HAP-1 (cell line): Measurements from ENCODE around the gene SLC7A11.
A peak's percentile ranks its signal among the peaks of the same experiment; 100 is the strongest.
"Not testable (repeated sequence)": the region's sequence is repeated elsewhere in the genome, so short reads cannot be mapped to it uniquely, and the experiment has no call there.

Source experiments
- DNase-seq, 2 experiments: peaks; one replicate each; pipeline ENCODE4 v3.0.0-alpha.2; 2016 to 2020; ENCODE audit warnings: low spot score in 2 of 2
- H3K27me3 ChIP-seq: fragments of 250-450 bp; sonication (Bioruptor Pico); 2 replicates; pipeline ENCODE4 v1.5.1; 2020; ENCODE audit warnings: low read depth, mild to moderate bottlenecking, moderate library complexity
- H3K36me3 ChIP-seq: fragments of 250-450 bp; sonication (Bioruptor Pico); replicated peaks from 2 replicates; pipeline ENCODE4 v1.5.1; 2020; ENCODE audit warnings: mild to moderate bottlenecking
- H3K4me1 ChIP-seq: fragments of 250-450 bp; sonication (Bioruptor Pico); 2 replicates; pipeline ENCODE4 v1.5.1; 2020; ENCODE audit warnings: mild to moderate bottlenecking
- H3K4me3 ChIP-seq: fragments of 250-450 bp; sonication (Bioruptor Pico); 2 replicates; pipeline ENCODE4 v1.5.1; 2020; ENCODE audit warnings: mild to moderate bottlenecking, moderate library complexity
- H3K9me3 ChIP-seq: fragments of 250-450 bp; sonication (Bioruptor Pico); 2 replicates; pipeline ENCODE4 v1.5.1; 2020; ENCODE audit warnings: mild to moderate bottlenecking, moderate library complexity
- in situ Hi-C: fragments of 300-500 bp; cut with MboI; formaldehyde crosslinking; loops from 3 replicates; pipeline ENCODE4 v1.14.3; 2020; ENCODE audit warnings: low sequenced_read_pairs, inconsistent platforms, mixed read lengths

The SLC7A11 gene

DNA sequence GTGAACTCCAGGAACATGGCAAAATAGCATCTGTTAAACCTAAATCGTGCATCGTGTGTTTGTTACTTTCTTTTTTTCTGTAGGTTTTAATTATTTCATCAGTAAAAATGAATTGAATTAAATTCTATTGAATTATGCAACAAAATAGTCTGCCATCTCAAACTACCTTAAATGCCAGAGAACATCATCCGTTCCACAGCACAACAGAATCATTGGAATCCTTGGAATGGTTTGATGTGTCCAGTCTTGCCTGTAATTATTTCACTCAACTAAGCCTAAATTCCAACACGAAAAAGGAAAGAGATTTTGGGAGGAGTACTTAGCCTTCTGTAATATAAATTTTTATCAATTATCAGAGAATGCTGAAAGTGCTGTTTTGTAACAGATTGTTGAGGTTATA, 17.1 kb upstream of the SLC7A11 start:
- H3K4me3 ChIP-seq, result no peak overlapping the region
- no peak for DNase-seq
- no peaks in the 10 kb centered on the region for H3K27me3 ChIP-seq
- no peaks in the 10 kb centered on the region for H3K4me1 ChIP-seq
- no peaks in the 10 kb centered on the region for H3K36me3 ChIP-seq
- in situ Hi-C loops, result no loop called here
- no peaks in the 10 kb centered on the region for H3K9me3 ChIP-seq

DNA sequence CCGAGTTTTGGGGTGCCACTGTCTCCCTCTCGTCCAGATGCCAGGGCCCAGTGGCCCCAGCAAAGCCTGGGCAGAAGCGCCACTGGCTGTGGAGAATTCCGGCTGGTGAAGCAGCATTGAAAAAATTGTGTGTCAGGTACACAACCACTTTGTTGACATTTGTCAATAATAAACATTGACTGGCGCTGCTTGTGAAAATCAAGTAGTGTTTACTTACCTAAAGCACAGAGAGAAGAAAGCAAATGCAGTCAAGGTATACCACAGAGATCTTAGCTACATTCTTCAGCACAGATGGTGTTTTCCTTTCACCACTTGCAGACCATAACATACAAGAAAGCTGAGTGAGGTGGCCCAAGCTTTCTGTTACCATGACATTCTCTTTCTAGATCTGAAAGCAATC, 14.5 kb upstream of the SLC7A11 start:
- H3K9me3 ChIP-seq, result no peaks in the 10 kb centered on the region
- no peaks in the 10 kb centered on the region for H3K36me3 ChIP-seq
- H3K27me3 ChIP-seq, result no peaks in the 10 kb centered on the region
- no peak overlapping the region for H3K4me3 ChIP-seq
- H3K4me1 ChIP-seq, result no peaks in the 10 kb centered on the region
- in situ Hi-C loops, result no loop called here
- no peak for DNase-seq

DNA sequence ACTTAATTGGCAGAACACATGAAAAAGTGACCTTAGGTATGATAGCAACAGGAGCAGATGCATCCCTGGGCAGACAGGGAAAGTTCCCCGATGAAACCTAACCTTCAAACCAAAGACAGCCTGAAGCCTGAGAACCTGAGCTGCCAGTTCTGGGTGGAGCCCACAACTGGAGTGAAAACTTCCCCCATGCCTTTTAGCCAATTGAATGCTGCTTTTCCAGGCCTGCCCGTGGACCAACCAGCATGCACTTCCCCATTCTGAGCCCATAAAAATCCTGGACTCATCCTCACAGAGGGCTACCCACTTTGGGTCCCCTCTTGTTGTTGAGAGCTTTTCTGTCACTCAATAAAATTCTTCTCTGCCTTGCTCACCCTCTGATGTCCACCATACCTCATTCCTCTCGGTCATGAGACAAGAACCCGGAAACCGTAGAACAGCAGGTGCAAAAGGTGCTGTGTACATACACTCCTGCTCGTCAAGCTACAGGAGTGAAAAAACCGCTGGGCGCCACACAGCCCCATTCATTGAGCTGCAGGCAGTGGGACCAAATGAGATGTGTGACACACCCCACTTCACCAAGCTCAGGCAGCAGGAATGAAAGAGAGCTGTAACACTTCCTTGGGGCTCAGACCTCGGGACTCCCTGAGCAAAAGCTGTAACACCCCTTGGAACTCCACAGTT, 13.9 kb upstream of the SLC7A11 start:
- Histone ChIP-seq H3K4me3 (no peak overlapping the region), H3K9me3 (no peaks in the 10 kb centered on the region), H3K4me1 (no peaks in the 10 kb centered on the region), H3K27me3 (no peaks in the 10 kb centered on the region), H3K36me3 (no peaks in the 10 kb centered on the region)
- in situ Hi-C loops, result no loop called here
- no peak for DNase-seq

DNA sequence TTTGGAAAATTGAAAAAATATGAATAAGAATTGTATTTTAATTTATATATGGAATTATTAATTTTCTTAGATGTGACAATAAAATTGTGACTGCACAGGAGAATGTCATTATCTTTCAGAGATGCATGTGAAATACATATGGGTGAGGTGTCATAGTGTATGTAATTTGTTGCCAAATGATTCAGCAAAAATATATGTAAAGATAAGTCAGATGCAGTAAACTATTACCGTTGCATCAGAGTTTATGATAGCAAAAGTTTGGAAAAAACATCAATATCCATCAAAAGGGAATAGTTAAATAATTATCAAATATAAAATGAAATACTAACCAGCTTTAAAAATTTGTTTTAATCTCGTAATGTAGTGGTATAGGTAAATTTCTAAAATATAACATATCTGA, 10.4 kb upstream of the SLC7A11 start:
- no peak for DNase-seq
- Histone ChIP-seq H3K27me3 (no peaks in the 10 kb centered on the region), H3K4me1 (no peaks in the 10 kb centered on the region), H3K36me3 (no peaks in the 10 kb centered on the region), H3K9me3 (no peaks in the 10 kb centered on the region), H3K4me3 (no peak overlapping the region)
- in situ Hi-C loops, result no loop called here

DNA sequence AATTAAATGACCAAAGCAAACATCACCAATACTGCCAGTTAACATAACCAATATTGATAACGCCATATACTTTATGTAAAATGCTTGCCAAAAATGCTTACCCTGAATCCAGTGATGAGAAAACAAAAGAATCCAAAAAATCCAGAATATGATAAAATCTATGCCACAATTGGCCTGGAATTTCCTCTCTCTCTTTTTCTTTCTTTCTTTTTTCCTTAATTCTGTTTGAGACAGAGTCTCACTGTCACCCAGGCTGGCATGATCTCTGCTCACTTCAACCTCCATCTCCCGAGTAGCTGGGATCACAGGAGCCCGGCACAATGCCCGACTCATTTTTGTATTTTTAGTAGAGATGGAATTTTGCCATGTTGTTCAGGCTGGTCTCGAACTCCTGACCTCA, 9.8 kb upstream of the SLC7A11 start:
- no peak overlapping the region for H3K4me3 ChIP-seq
- no peaks in the 10 kb centered on the region for H3K36me3 ChIP-seq
- no peaks in the 10 kb centered on the region for H3K9me3 ChIP-seq
- no peaks in the 10 kb centered on the region for H3K4me1 ChIP-seq
- in situ Hi-C loops, result no loop called here
- H3K27me3 ChIP-seq, result no peaks in the 10 kb centered on the region
- no peak for DNase-seq

DNA sequence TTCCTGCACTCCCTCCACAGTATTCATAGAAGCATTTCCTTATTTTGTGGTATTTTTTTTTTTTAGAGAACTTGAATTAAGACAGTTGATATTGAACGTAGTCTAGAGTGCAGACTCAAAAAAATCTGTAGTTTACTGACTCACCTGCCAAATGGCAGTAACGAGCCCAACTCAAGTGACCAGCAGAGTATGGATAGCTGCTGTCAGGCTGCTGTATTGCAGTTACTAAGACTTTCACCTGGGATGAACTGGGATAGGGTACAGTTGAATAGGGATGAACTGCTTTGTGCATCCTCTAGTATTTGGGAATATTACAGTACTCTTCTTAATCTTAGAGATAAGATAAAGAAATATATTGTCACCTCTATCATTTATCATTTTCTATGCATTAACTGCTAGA, 7.0 kb upstream of the SLC7A11 start:
- no peaks in the 10 kb centered on the region for H3K36me3 ChIP-seq
- H3K27me3 ChIP-seq, result no peaks in the 10 kb centered on the region
- no peak overlapping the region for H3K4me3 ChIP-seq
- no peaks in the 10 kb centered on the region for H3K4me1 ChIP-seq
- no peak for DNase-seq
- no peaks in the 10 kb centered on the region for H3K9me3 ChIP-seq
- in situ Hi-C loops, result no loop called here

DNA sequence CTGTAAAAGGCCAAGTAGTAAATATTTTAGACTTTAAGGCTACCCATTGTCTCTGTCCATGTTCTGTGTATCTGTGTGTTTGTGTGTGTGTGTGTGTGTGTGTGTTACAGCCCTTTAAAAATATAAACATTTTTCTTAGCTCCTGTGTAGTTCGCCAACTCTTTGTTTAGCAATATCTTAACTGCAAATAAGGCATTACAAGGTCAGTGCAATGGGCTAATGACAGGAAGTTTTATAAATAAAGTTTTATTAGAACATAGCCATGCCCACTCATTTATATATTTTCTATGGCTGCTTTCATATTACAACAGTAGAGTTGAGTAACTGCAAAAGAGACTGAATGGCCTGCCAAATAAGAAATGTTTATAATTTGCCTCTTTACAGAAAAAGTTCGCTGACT, 5.9 kb upstream of the SLC7A11 start:
- no peaks in the 10 kb centered on the region for H3K36me3 ChIP-seq
- no peak overlapping the region for H3K4me3 ChIP-seq
- DNase-seq, result no peak
- H3K4me1 ChIP-seq, result peaks cover 7% of the 10 kb centered on the region
- in situ Hi-C loops, result no loop called here
- no peaks in the 10 kb centered on the region for H3K27me3 ChIP-seq
- H3K9me3 ChIP-seq, result no peaks in the 10 kb centered on the region

DNA sequence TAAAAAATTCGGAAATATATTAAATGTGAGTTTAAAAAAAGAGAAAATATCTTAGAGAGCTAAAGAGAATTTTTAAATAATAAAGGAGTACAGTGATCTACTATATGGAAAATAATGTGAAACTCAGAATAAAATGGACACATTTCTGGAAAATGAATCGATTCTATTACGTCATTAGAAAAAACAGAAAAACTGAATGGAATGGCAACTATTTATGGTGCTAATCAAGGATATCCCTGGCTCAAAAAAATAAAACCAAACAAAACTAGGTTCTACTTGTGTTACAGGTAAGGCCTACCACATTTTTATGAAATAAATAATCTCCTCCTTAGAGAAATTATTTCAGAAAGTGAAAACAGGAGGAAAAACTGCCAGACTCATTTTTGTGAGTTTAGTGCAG, 5.5 kb upstream of the SLC7A11 start:
- H3K9me3 ChIP-seq, result no peaks in the 10 kb centered on the region
- H3K27me3 ChIP-seq, result no peaks in the 10 kb centered on the region
- H3K4me3 ChIP-seq, result no peak overlapping the region
- H3K36me3 ChIP-seq, result no peaks in the 10 kb centered on the region
- in situ Hi-C loops, result no loop called here
- DNase-seq, result no peak
- peaks cover 11% of the 10 kb centered on the region for H3K4me1 ChIP-seq

DNA sequence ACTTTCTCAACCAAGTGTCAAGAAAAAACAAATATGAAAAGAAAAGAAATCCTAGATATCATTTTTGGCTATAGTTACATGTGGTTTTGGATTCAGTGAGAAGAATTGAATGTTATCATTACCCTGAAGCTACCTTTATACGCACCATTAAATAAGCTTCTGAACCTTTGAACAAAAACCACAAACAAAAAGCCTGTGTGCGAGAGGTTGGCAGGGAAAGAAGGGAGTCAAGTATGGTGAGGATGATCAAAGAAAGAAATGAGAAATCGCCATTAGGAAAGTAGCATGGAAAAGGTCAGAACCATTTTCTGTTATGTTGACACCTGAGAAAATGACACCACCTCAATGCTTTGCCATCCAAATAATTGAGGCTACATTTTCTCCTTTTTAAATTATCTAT, 1.2 kb upstream of the SLC7A11 start:
- in situ Hi-C loops, result no loop called here
- H3K4me3 ChIP-seq, result no peak overlapping the region
- DNase-seq, result no peak

DNA sequence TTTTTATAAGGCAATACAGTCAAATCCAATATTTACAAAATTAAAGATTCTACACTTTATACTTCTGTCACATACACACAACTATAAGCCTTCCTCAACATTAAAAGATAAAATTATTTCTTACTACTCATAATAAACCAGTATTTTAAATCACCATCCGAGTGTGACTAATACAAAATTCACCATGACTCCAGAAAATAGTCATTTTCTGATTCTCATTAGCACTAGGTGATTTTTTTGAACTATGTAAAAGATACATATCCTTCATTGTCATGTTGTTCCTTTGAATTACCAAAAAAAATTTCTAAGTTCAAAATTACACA, 646 bp upstream of the SLC7A11 start:
- Histone ChIP-seq H3K4me3 (peak overlapping the region; percentile 15), H3K9me3 (no peaks in the 10 kb centered on the region), H3K4me1 (peaks cover 22% of the 10 kb centered on the region), H3K36me3 (peaks cover 3% of the 10 kb centered on the region; the same call in 1 of the 2 replicates), H3K27me3 (no peaks in the 10 kb centered on the region)
- in situ Hi-C loops, result no loop called here
- DNase-seq, result no peak

More for the DNA sequence above, 1.2 kb upstream of the SLC7A11 start:
- peaks cover 20% of the 10 kb centered on the region for H3K4me1 ChIP-seq
- H3K9me3 ChIP-seq, result no peaks in the 10 kb centered on the region
- H3K27me3 ChIP-seq, result no peaks in the 10 kb centered on the region
- no peaks in the 10 kb centered on the region; the same call in 1 of the 2 replicates for H3K36me3 ChIP-seq

DNA sequence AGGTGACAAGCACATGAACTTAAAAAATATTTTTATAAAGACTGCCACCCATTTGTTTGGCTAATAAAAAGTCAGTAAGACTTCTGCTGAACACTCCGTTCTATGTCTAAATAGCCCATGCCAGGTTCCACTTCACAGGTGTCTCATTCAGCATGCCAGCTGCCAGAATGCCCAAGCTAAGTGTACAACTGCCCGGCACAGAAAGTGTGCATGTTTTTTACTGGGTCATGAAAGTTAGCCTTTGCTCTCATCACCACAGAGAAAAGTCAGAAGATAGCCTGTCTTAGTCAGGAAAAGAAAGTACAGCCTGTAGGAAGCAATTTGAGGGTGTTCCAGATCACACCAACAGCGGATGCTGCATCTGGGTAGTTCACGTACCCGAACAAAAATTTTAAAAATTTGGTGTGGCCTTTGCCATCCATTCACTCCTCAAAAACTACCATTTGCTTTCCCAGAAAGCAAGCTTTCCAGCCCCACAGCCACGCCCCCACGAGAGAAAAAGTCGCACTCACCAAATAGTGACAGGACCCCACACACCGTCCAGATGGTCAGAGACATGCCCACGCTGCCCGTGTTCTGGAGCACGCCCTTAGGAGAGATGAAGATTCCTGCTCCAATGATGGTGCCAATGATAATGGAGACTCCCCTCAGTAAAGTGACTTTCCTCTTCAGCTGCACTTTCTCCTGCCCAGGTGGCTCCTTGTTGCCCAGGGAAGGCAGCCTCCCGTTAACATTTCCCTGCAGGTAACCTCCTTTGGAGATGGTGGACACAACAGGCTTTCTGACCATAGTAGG, 671 bp downstream of the SLC7A11 start:
- H3K9me3 ChIP-seq, result no peaks in the 10 kb centered on the region
- H3K36me3 ChIP-seq, result peaks cover 4% of the 10 kb centered on the region; the same call in 1 of the 2 replicates
- H3K27me3 ChIP-seq, result no peaks in the 10 kb centered on the region
- H3K4me1 ChIP-seq, result peaks cover 24% of the 10 kb centered on the region
- in situ Hi-C loops, result no loop called here
- peak in 1 of 2 experiments; percentile 65 for DNase-seq
- peak overlapping the region; percentile 49 for H3K4me3 ChIP-seq

DNA sequence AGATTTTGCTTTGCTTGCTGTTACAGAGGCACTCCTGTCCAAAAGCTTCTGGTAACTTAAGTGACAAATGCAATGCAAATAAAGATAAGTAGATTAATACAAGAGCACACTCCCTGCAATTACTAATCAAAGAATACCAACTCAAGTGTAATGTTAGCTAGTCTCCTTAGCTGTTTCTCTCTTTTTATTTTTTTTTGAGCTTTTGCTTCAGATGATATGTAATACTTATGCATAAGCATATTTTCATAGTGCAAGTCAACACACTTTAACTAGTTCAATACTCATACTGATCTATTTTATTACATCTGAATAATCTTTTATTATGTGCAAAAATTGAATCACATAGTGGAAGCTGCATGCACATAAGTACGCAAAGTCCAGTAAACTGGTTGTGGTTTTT, 2.7 kb downstream of the SLC7A11 start:
- peaks cover 20% of the 10 kb centered on the region for H3K36me3 ChIP-seq
- peak overlapping the region; percentile 49 for H3K4me3 ChIP-seq
- no peaks in the 10 kb centered on the region for H3K27me3 ChIP-seq
- no peak for DNase-seq
- H3K9me3 ChIP-seq, result no peaks in the 10 kb centered on the region
- in situ Hi-C loops, result no loop called here
- H3K4me1 ChIP-seq, result peaks cover 38% of the 10 kb centered on the region

DNA sequence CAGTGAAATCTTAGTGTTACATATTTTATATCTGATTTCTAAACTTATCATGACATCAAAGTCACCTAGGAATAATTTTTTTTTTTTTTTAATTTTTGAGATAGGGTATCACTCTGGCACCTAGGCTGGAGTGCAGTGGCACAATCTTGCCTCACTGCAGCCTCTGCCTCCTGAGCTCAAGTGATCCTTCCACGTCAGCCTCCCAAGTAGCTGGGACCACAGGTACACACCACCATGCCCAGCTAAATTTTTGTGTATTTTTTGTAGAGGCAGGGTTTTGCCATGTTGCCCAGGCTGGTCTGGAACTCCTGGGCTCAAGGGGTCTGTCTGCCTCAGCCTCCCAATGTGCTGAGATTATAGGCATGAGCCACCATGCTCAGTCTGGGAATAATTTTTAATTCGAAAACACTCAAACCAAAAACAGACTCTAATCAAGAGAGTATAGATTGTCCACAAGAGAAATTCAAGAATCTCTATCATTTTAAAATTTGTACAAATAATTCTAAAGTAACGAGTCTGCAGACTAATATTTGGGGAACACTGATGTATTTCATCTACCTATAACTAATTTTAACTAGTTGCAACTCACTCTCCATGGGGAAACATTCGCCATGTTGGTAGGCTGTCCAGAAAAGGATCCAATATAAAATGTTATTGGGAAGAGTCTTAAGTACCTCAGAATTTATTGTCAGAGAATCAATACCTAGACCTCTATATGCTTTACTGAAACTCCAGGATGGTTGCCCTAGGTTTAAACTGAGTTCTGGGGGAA, 3.4 kb downstream of the SLC7A11 start:
- H3K36me3 ChIP-seq, result peaks cover 28% of the 10 kb centered on the region
- H3K9me3 ChIP-seq, result no peaks in the 10 kb centered on the region
- H3K4me1 ChIP-seq, result peaks cover 37% of the 10 kb centered on the region
- peak overlapping the region; percentile 49 for H3K4me3 ChIP-seq
- in situ Hi-C loops, result no loop called here
- H3K27me3 ChIP-seq, result no peaks in the 10 kb centered on the region
- no peak for DNase-seq

DNA sequence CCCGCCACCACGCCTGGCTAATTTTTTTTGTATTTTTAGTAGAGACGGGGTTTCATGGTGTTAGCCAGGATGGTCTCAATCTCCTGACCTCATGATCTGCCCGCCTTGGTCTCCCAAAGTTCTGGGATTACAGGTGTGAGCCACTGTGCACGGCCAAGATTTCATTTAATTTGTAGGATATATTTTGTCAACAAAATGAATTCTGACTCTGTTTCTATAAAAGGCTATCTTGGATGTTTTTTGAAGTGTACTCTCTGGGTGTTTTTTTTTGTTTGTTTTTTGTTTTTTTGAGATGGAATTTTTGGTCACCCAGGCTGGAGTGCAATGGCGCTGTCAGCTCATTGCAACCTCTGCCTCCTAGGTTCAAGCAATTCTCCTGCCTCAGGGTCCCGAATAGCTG, 5.0 kb downstream of the SLC7A11 start:
- Histone ChIP-seq H3K4me1 (peaks cover 26% of the 10 kb centered on the region), H3K36me3 (peaks cover 38% of the 10 kb centered on the region)
- H3K4me3 ChIP-seq, DNase-seq, H3K9me3 ChIP-seq, in situ Hi-C loops, H3K27me3 ChIP-seq: not testable (repeated sequence)
